AML-193 (cell line): ENCODE results near the gene RAD51B.

Source experiments
- DNase-seq, 2 experiments: peaks; one replicate each; lab custom pipeline; 2025; lab: John Stamatoyannopoulos, UW

Gene RAD51B

GRCh38 chr14:68510201-68511128 lies 690.9 kb downstream of the RAD51B start:
- no peak for DNase-seq

GRCh38 chr14:68511129-68512047 lies 691.8 kb downstream of the RAD51B start:
- DNase-seq, result no peak

GRCh38 chr14:68512088-68512487 lies 692.5 kb downstream of the RAD51B start:
- no peak for DNase-seq

GRCh38 chr14:68513137-68513536 lies 693.6 kb downstream of the RAD51B start:
- no peak for DNase-seq

GRCh38 chr14:68513838-68514607 lies 694.4 kb downstream of the RAD51B start:
- DNase-seq, result no peak

- DNase-seq, result no peak
These were observed 695.1 kb downstream of the RAD51B start for GRCh38 chr14:68514608-68515194.

GRCh38 chr14:68516342-68516741 lies 696.8 kb downstream of the RAD51B start:
- no peak for DNase-seq

GRCh38 chr14:68518166-68518565 lies 698.6 kb downstream of the RAD51B start:
- DNase-seq, result no peak

GRCh38 chr14:68518761-68519670 lies 699.4 kb downstream of the RAD51B start:
- DNase-seq, result no peak

- DNase-seq, result no peak
These were observed 700.1 kb downstream of the RAD51B start for GRCh38 chr14:68519671-68520187.

GRCh38 chr14:68520637-68521556 lies 701.3 kb downstream of the RAD51B start:
- no peak for DNase-seq

GRCh38 chr14:68521557-68521901 lies 702.0 kb downstream of the RAD51B start:
- no peak for DNase-seq

- DNase-seq, result no peak
These were observed 702.5 kb downstream of the RAD51B start for GRCh38 chr14:68521961-68522509.

- DNase-seq, result no peak
These were observed 703.1 kb downstream of the RAD51B start for GRCh38 chr14:68522510-68523325.

- no peak for DNase-seq
These were observed 703.7 kb downstream of the RAD51B start for GRCh38 chr14:68523326-68523610.

GRCh38 chr14:68523989-68524725 lies 704.6 kb downstream of the RAD51B start:
- DNase-seq, result no peak

- DNase-seq, result no peak
These were observed 705.9 kb downstream of the RAD51B start for GRCh38 chr14:68525516-68525915.
